Lower lobe of right lung (tissue), 2 donors: Measurements from ENCODE around the gene CDH26. TPM values are rescaled to one million over a fixed set of nuclear protein-coding genes. Genes with fewer than 3 reads are reported as not detected.

ENCODE experiments used
- ATAC-seq, 2 donors: fragments of 200-7000 bp; cut with Tn5 transposase; one replicate each; pipeline ENCODE4 v1.9.1; 2020 to 2022; ENCODE audit warnings: mild to moderate bottlenecking in 2 of 2, moderate library complexity in 2 of 2
- DNase-seq: peaks from one replicate; pipeline ENCODE4 v3.0.0-alpha.2; 2020
- H3K27ac ChIP-seq: fragments of 200-600 bp; one replicate; pipeline ENCODE4 v1.8.0; 2022
- H3K27me3 ChIP-seq: fragments of 200-600 bp; one replicate; pipeline ENCODE4 v1.8.0; 2022; ENCODE audit warnings: low read depth
- H3K36me3 ChIP-seq: fragments of 200-600 bp; one replicate; pipeline ENCODE4 v1.8.0; 2022; ENCODE audit warnings: mild to moderate bottlenecking
- H3K4me1 ChIP-seq: fragments of 200-600 bp; one replicate; pipeline ENCODE4 v1.8.0; 2022
- H3K4me3 ChIP-seq: fragments of 200-600 bp; one replicate; pipeline ENCODE4 v1.8.0; 2022; ENCODE audit warnings: mild to moderate bottlenecking
- H3K9me3 ChIP-seq: fragments of 200-600 bp; one replicate; pipeline ENCODE4 v1.8.0; 2022
- CTCF ChIP-seq: fragments of 200-600 bp; IDR thresholded peaks from one replicate; pipeline ENCODE4 v1.8.0; 2022; ENCODE audit warnings: antibody characterized with exemption, mild to moderate bottlenecking
- intact Hi-C: fragments of 100-400 bp; cut with DNase I; formaldehyde crosslinking; loops from one replicate; pipeline ENCODE4 v1.11.0; 2022
- total RNA-seq: library from RNA; stranded (reverse); fragmentation: NEBNext Ultra II Directional; extraction: Animal tissue kit (Norgen Biotek cat#: 25700); gene quantifications from one replicate; pipeline ENCODE4 v1.2.1, GENCODE V29; 2021
- donor health status: DM: no; HTN: yes; CAD: no; lungs with severe emphysema.

Gene CDH26
- total RNA-seq, 1 donor from 2014 or later = 8.4 TPM

GRCh38 chr20:60056407-60057122 lies 98.3 kb downstream of the CDH26 start:
- peak overlapping the region; percentile 32 for H3K4me3 ChIP-seq

GRCh38 chr20:60057123-60057865 lies 99.1 kb downstream of the CDH26 start:
- peak; percentile 88 for TF ChIP-seq CTCF
- Histone ChIP-seq H3K9me3 (no peaks in the 10 kb centered on the region), H3K36me3 (no peaks in the 10 kb centered on the region), H3K27me3 (no peaks in the 10 kb centered on the region), H3K27ac (peak overlapping the region; percentile 70), H3K4me1 (peaks cover 55% of the 10 kb centered on the region), H3K4me3 (no peak overlapping the region)
- peak; percentile 48 to 73 for ATAC-seq
- intact Hi-C loops = loop anchor here (5.0 kb wide), 1 partner anchor 205 kb away; no protein-coding TSS in a partner anchor
- DNase-seq = peak; percentile 69

More at GRCh38 chr20:60056407-60057122, 98.3 kb downstream of the CDH26 start:
- no peak for TF ChIP-seq CTCF
- H3K9me3 ChIP-seq = no peaks in the 10 kb centered on the region
- intact Hi-C loops = loop anchor here (5.0 kb wide), 1 partner anchor 206 kb away; no protein-coding TSS in a partner anchor
- H3K27me3 ChIP-seq = no peaks in the 10 kb centered on the region
- DNase-seq (no peak), ATAC-seq (no peak)
- H3K4me1 ChIP-seq = peaks cover 55% of the 10 kb centered on the region
- no peaks in the 10 kb centered on the region for H3K36me3 ChIP-seq
- H3K27ac ChIP-seq = peak overlapping the region; percentile 59

- ATAC-seq (peak; percentile 56 to 68), DNase-seq (peak; percentile 73)
- TF ChIP-seq CTCF = no peak
- intact Hi-C loops = loop anchor here (5.0 kb wide), 1 partner anchor 204 kb away; no protein-coding TSS in a partner anchor
- H3K9me3 ChIP-seq = no peaks in the 10 kb centered on the region
- peaks cover 46% of the 10 kb centered on the region for H3K4me1 ChIP-seq
- no peaks in the 10 kb centered on the region for H3K36me3 ChIP-seq
- no peak overlapping the region for H3K4me3 ChIP-seq
- peak overlapping the region; percentile 70 for H3K27ac ChIP-seq
- no peaks in the 10 kb centered on the region for H3K27me3 ChIP-seq
Observed at GRCh38 chr20:60057866-60058807, 99.9 kb downstream of the CDH26 start.

GRCh38 chr20:60058879-60059278 lies 100.7 kb downstream of the CDH26 start:
- DNase-seq = no peak
- Histone ChIP-seq H3K27ac (peak overlapping the region; percentile 70), H3K9me3 (no peaks in the 10 kb centered on the region), H3K4me3 (no peak overlapping the region), H3K4me1 (peaks cover 43% of the 10 kb centered on the region), H3K27me3 (no peaks in the 10 kb centered on the region), H3K36me3 (no peaks in the 10 kb centered on the region)
- ATAC-seq = no peak
- TF ChIP-seq CTCF = no peak
- intact Hi-C loops = loop anchor here (5.0 kb wide), 1 partner anchor 203 kb away; no protein-coding TSS in a partner anchor
